DOHH2 (cell line): ENCODE measurements around the gene PDHX.

Experiments
- H3F3A ChIP-seq: fragments of 200-600 bp; sonication (generic), shearing (Covaris generic); 2 replicates; pipeline ENCODE4 v1.6.0; 2016; ENCODE audit warnings: antibody characterized with exemption, mild to moderate bottlenecking; ENCODE audit not compliant: control insufficient read depth, insufficient read depth
- H3K27ac ChIP-seq: fragments of 200-600 bp; sonication (generic); 2 replicates; pipeline ENCODE4 v1.5.1; 2014; ENCODE audit warnings: low read depth, mild to moderate bottlenecking, low read length, moderate library complexity
- H3K27me3 ChIP-seq: fragments of 200-600 bp; sonication (generic); 2 replicates; pipeline ENCODE4 v1.6.1; 2014; ENCODE audit warnings: mild to moderate bottlenecking, low read length, mixed read lengths; ENCODE audit not compliant: control insufficient read depth
- H3K36me3 ChIP-seq: fragments of 200-600 bp; sonication (generic); 2 replicates; pipeline ENCODE4 v1.6.1; 2014; ENCODE audit warnings: mild to moderate bottlenecking, low read length, moderate library complexity, mixed read lengths; ENCODE audit not compliant: control insufficient read depth
- H3K4me1 ChIP-seq: fragments of 200-600 bp; sonication (generic); 2 replicates; pipeline ENCODE4 v1.6.1; 2014; ENCODE audit warnings: mild to moderate bottlenecking, low read length, mixed read lengths; ENCODE audit not compliant: control insufficient read depth
- H3K4me2 ChIP-seq: fragments of 200-600 bp; sonication (generic); 2 replicates; pipeline ENCODE4 v1.6.0; 2014; ENCODE audit warnings: mild to moderate bottlenecking, low read length, moderate library complexity
- H3K4me3 ChIP-seq: fragments of 200-600 bp; sonication (generic); 2 replicates; pipeline ENCODE4 v1.5.1; 2014; ENCODE audit warnings: mild to moderate bottlenecking, low read length, mixed read lengths
- H3K79me2 ChIP-seq: fragments of 200-600 bp; sonication (generic); 2 replicates; pipeline ENCODE4 v1.6.1; 2014; ENCODE audit warnings: mild to moderate bottlenecking, low read length, mixed read lengths; ENCODE audit not compliant: control insufficient read depth
- H3K9me2 ChIP-seq: fragments of 200-600 bp; sonication (generic); replicated peaks from 2 replicates; pipeline ENCODE4 v1.6.1; 2014; ENCODE audit warnings: mild to moderate bottlenecking, low read length, mixed read lengths; ENCODE audit not compliant: control insufficient read depth
- H3K9me3 ChIP-seq: fragments of 200-600 bp; sonication (generic); 2 replicates; pipeline ENCODE4 v1.6.1; 2014; ENCODE audit warnings: antibody characterized with exemption, low read length, mixed read lengths; ENCODE audit not compliant: control insufficient read depth, insufficient read depth
- H4K20me1 ChIP-seq: fragments of 200-600 bp; sonication (generic); 2 replicates; pipeline ENCODE4 v1.6.0; 2014; ENCODE audit warnings: low read depth, mild to moderate bottlenecking, antibody characterized with exemption, low read length, moderate library complexity; ENCODE audit not compliant: control insufficient read depth, insufficient read depth
- EZH2phosphoT487 ChIP-seq: fragments of 200-600 bp; sonication (generic); IDR thresholded peaks from 2 replicates; pipeline ENCODE4 v1.6.1; 2017; ENCODE audit warnings: borderline replicate concordance, mild to moderate bottlenecking, antibody characterized with exemption, low read length, moderate library complexity, mixed read lengths
- TF ChIP-seq, protein P1 (sequence below): fragments of 200-600 bp; sonication (generic); IDR thresholded peaks from one replicate; pipeline ENCODE4 v1.5.1; 2014; ENCODE audit warnings: antibody characterized with exemption, mild to moderate bottlenecking, low read depth, low read length; ENCODE audit not compliant: poor library complexity, severe bottlenecking

PDHX gene

DNA sequence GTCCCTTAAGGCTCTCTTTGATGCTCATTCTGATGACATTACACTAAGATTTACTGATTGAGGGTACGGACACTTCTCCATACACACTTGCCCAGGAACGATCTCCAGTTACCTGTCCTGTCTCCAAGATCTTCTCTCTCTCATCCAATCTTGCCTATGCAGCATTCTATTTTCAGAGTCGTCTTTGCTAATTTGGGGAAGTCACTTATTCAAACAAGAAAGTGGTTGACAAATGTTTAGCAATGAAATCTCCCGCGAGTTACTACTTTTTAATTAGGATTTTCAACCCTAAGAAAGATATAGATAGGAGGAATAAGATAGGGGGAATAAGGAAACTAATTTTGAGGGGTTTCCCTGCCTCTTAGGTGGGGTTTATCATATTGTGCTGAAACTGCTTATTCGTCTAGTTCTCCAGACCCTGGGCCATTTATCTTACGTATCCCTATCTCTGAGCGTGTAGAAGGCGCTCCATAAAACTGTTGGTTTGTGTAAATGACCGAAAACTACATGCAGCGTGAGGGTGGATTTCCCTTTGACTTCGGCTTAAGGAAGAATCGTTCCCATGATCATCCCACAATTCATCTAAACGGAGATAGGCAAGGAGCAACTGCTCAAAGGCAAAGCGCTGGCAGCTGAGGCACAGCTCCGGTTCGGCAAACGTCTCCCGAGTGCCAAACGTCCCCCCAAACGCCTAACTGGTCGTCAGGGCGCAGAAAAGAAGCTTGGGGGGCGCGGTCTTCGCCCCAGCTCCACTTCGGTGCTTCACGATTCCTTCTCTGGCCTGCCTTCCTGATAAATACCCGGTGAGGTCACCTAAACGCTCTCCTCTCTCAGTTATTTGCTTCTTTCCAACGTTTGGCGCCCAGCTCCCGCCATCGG, 1.0 kb upstream of the PDHX start:
- peak overlapping the region; percentile 87 for H3K4me2 ChIP-seq
- H3K27me3 ChIP-seq: no peaks in the 10 kb centered on the region
- no peaks in the 10 kb centered on the region for H3K9me2 ChIP-seq
- no peaks in the 10 kb centered on the region for H3F3A ChIP-seq
- H3K4me1 ChIP-seq: peaks cover 21% of the 10 kb centered on the region
- H3K27ac ChIP-seq: peak overlapping the region; percentile 59
- TF ChIP-seq, protein P1, sequence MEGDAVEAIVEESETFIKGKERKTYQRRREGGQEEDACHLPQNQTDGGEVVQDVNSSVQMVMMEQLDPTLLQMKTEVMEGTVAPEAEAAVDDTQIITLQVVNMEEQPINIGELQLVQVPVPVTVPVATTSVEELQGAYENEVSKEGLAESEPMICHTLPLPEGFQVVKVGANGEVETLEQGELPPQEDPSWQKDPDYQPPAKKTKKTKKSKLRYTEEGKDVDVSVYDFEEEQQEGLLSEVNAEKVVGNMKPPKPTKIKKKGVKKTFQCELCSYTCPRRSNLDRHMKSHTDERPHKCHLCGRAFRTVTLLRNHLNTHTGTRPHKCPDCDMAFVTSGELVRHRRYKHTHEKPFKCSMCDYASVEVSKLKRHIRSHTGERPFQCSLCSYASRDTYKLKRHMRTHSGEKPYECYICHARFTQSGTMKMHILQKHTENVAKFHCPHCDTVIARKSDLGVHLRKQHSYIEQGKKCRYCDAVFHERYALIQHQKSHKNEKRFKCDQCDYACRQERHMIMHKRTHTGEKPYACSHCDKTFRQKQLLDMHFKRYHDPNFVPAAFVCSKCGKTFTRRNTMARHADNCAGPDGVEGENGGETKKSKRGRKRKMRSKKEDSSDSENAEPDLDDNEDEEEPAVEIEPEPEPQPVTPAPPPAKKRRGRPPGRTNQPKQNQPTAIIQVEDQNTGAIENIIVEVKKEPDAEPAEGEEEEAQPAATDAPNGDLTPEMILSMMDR: no peak
- no peak for TF ChIP-seq EZH2phosphoT487
- H3K4me3 ChIP-seq: peak overlapping the region; percentile 91
- H3K36me3 ChIP-seq: peaks cover 18% of the 10 kb centered on the region
- H3K9me3 ChIP-seq: peaks cover 5% of the 10 kb centered on the region; the same call in 1 of the 2 replicates
- H3K79me2 ChIP-seq: peaks cover 74% of the 10 kb centered on the region
- no peaks in the 10 kb centered on the region for H4K20me1 ChIP-seq

DNA sequence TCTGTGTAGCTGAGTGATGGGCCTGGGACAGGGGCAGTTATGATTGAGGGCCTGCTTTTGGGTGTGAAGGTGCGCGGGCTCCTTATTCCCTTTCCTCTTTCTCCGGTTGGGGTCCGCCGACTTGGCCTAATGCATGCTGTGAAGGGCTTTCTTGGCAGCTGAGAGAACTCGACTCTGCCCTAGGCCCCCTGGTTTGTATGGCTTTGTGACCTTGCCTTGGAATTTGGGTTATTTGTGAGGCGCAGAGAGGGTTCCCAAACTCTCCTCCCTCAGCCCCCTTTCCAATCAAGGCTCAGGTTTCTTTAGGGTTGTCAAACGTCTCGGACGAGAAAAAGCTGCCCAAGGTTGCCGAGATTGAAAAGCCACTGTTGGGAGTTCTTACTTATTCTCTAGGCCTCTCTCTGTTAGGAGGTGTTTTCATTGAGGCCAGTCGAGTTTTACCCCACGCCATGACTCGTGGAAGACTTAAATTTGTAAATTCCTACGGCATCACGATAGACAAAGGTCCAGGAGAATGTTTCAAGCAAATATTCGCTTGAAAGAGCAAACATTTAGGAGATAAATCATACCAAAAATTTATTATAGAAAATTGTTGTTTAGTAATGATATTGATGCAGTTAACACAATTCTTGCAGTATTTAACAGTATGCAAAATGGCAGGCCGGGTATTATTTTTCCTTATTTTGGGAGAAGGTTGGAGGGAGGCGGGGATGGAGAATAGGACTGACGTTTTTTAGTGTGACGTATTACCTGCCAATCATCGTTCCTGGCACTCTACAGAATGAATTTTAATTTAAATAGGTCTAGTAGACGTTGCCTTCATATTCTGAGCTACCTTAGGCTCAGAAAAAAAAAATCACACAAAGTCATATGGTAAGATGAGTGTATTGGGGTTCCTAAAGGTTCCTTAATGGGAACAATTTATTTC, 689 bp downstream of the PDHX start:
- peak overlapping the region; percentile 91 for H3K4me3 ChIP-seq
- H3K4me2 ChIP-seq: peak overlapping the region; percentile 71
- H3K4me1 ChIP-seq: peaks cover 21% of the 10 kb centered on the region
- no peaks in the 10 kb centered on the region for H4K20me1 ChIP-seq
- H3K9me2 ChIP-seq: no peaks in the 10 kb centered on the region
- no peaks in the 10 kb centered on the region for H3K27me3 ChIP-seq
- H3K9me3 ChIP-seq: peaks cover 5% of the 10 kb centered on the region; the same call in 1 of the 2 replicates
- peaks cover 73% of the 10 kb centered on the region for H3K79me2 ChIP-seq
- no peaks in the 10 kb centered on the region for H3F3A ChIP-seq
- peaks cover 18% of the 10 kb centered on the region for H3K36me3 ChIP-seq
- 0 out of 2 replicates have a peak overlapping the region, but pooled peaks have one; percentile 25 for H3K27ac ChIP-seq
- no peak for TF ChIP-seq EZH2phosphoT487
- TF ChIP-seq, protein P1: no peak

DNA sequence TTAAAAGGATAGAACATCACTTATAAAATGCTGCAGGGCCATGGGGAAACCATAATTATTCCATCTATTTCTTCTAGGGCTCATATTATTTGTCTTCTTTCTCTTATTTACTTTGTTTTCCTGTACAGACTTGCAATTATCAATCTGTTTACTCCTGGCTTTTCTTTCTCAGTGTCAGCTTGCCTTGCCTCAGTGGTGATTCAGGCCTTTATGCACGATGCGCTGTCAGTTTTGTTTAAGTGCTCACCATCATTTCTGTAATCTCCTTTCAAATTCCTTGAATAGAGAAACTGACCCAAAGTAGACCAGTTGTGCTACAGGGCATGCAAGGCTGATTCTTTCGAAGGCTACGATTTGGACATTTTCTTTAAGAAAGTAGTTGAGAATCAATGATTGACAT, 4.7 kb downstream of the PDHX start:
- Histone ChIP-seq H3K9me2 (no peaks in the 10 kb centered on the region), H3K4me1 (peaks cover 13% of the 10 kb centered on the region), H3K27ac (no peak overlapping the region), H3K4me3 (no peak overlapping the region), H3K27me3 (no peaks in the 10 kb centered on the region), H3K36me3 (no peaks in the 10 kb centered on the region), H3K9me3 (no peaks in the 10 kb centered on the region), H3K4me2 (no peak overlapping the region), H4K20me1 (no peaks in the 10 kb centered on the region), H3K79me2 (peaks cover 56% of the 10 kb centered on the region), H3F3A (no peaks in the 10 kb centered on the region)
- TF ChIP-seq EZH2phosphoT487: no peak
- TF ChIP-seq, protein P1: no peak
